Stomach (tissue), 4 donors: Measurements from ENCODE around the gene SPATA12.

Experiments
- CTCF ChIP-seq, 7 experiments: fragments of 450-650 bp in 4 of 7; fragments of 200-600 bp in 3 of 7; sonication (generic) in 3 of 7; IDR thresholded peaks; one replicate each; pipeline ENCODE4 v1.5.1; 2016 to 2019; ENCODE audit warnings: antibody characterized with exemption in 7 of 7, control low read depth in 2 of 7, mild to moderate bottlenecking in 1 of 7
- EP300 ChIP-seq: sonication (generic); formaldehyde crosslinking; IDR thresholded peaks from one replicate; pipeline ENCODE4 v1.6.1; 2017; ENCODE audit warnings: antibody characterized with exemption

DNA sequence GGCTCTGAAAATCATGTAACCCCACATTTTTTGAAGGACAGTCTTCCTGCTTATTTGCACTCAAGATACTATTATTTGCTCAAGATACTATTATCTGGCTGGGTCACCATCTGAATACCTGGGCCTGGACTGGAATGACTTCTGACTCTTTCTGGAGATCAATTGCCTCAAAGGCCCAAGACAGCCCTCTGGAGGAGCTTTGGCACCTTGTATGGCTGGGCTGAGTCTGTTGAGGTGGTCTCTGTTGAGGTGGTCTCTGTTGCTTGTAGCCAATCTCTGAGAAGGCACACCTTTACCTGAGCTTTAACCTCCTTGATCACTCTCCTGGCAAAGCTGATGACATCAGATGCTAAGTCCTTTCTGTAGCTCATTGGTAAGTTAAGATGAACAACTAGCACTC lies 33.0 kb downstream of the SPATA12 start:
- TF ChIP-seq CTCF (IDR thresholded peaks at IDR 0.05) = no peak
- TF ChIP-seq EP300 = no peak
